GM10847 (cell line): ENCODE data around the gene PDS5A.

Experiments
- POLR2A ChIP-seq: IDR thresholded peaks from 2 replicates; pipeline ENCODE4 v1.6.1; 2011; ENCODE audit not compliant: insufficient read length; ENCODE audit errors: extremely low read depth

PDS5A gene

GRCh38 chr4:39970671-39971640 is 6.8 kb downstream of the PDS5A start:
- TF ChIP-seq POLR2A = no peak

GRCh38 chr4:39963656-39964055 is 14.1 kb downstream of the PDS5A start:
- no peak for TF ChIP-seq POLR2A

GRCh38 chr4:39961311-39961877 is 16.3 kb downstream of the PDS5A start:
- no peak for TF ChIP-seq POLR2A

- TF ChIP-seq POLR2A = no peak
These were observed 26.7 kb downstream of the PDS5A start for GRCh38 chr4:39950861-39951481.

- TF ChIP-seq POLR2A = no peak
These were observed 29.7 kb downstream of the PDS5A start for GRCh38 chr4:39947963-39948362.

GRCh38 chr4:39947417-39947816 is 30.3 kb downstream of the PDS5A start:
- TF ChIP-seq POLR2A = no peak

- no peak for TF ChIP-seq POLR2A
These were observed 35.2 kb downstream of the PDS5A start for GRCh38 chr4:39942507-39942906.

- no peak for TF ChIP-seq POLR2A
These were observed 36.0 kb downstream of the PDS5A start for GRCh38 chr4:39941682-39942217.

GRCh38 chr4:39937683-39938268 is 39.9 kb downstream of the PDS5A start:
- no peak for TF ChIP-seq POLR2A

- no peak for TF ChIP-seq POLR2A
These were observed 40.9 kb downstream of the PDS5A start for GRCh38 chr4:39936565-39937418.

- no peak for TF ChIP-seq POLR2A
These were observed 43.8 kb downstream of the PDS5A start for GRCh38 chr4:39933671-39934590.

- no peak for TF ChIP-seq POLR2A
These were observed 44.8 kb downstream of the PDS5A start for GRCh38 chr4:39932776-39933402.

GRCh38 chr4:39931441-39931901 is 46.2 kb downstream of the PDS5A start:
- no peak for TF ChIP-seq POLR2A
